Middle frontal gyrus (tissue), 1 donor: ENCODE measurements around the gene KLF9.

ENCODE experiments used
- DNase-seq: peaks from one replicate; pipeline ENCODE4 v3.0.0-alpha.2; 2015; ENCODE audit warnings: low spot score; ENCODE audit errors: extremely low spot score

KLF9 gene

GRCh38 chr9:70413799-70414775 is at the start of gene KLF9:
KLF9 (minus strand) TSS chr9:70414657; CDS start chr9:70413363, 1,294 bp downstream.
- peak; percentile 95 for DNase-seq

- DNase-seq, result no peak
Measured at GRCh38 chr9:70463877-70464276, 49.4 kb upstream of the KLF9 start.

GRCh38 chr9:70462300-70462699 is 47.8 kb upstream of the KLF9 start:
- no peak for DNase-seq

- DNase-seq, result no peak
Measured at GRCh38 chr9:70457235-70457634, 42.8 kb upstream of the KLF9 start.

GRCh38 chr9:70455993-70456704 is 41.7 kb upstream of the KLF9 start:
- DNase-seq, result no peak

- DNase-seq, result no peak
Measured at GRCh38 chr9:70452365-70452764, 37.9 kb upstream of the KLF9 start.

GRCh38 chr9:70451765-70452164 is 37.3 kb upstream of the KLF9 start:
- no peak for DNase-seq

GRCh38 chr9:70450738-70451137 is 36.3 kb upstream of the KLF9 start:
- no peak for DNase-seq

- no peak for DNase-seq
Measured at GRCh38 chr9:70449461-70449860, 35.0 kb upstream of the KLF9 start.

GRCh38 chr9:70448919-70449318 is 34.5 kb upstream of the KLF9 start:
- DNase-seq, result no peak

GRCh38 chr9:70444904-70445303 is 30.4 kb upstream of the KLF9 start:
- no peak for DNase-seq

GRCh38 chr9:70442328-70442848 is 27.9 kb upstream of the KLF9 start:
- DNase-seq, result no peak

GRCh38 chr9:70441622-70442021 is 27.2 kb upstream of the KLF9 start:
- DNase-seq, result no peak

- DNase-seq, result no peak
Measured at GRCh38 chr9:70439991-70440706, 25.7 kb upstream of the KLF9 start.

- no peak for DNase-seq
Measured at GRCh38 chr9:70438341-70438928, 24.0 kb upstream of the KLF9 start.

- DNase-seq, result no peak
Measured at GRCh38 chr9:70435948-70436347, 21.5 kb upstream of the KLF9 start.

- DNase-seq, result no peak
Measured at GRCh38 chr9:70429899-70430298, 15.4 kb upstream of the KLF9 start.

- DNase-seq, result no peak
Measured at GRCh38 chr9:70428781-70429180, 14.3 kb upstream of the KLF9 start.

- no peak for DNase-seq
Measured at GRCh38 chr9:70427161-70427945, 12.9 kb upstream of the KLF9 start.

GRCh38 chr9:70425192-70425591 is 10.7 kb upstream of the KLF9 start:
- no peak for DNase-seq
